NT2/D1 (cell line): ENCODE results near the gene PRTG.

Experiments
- SUZ12 ChIP-seq: IDR thresholded peaks from 2 replicates; pipeline ENCODE4 v1.6.1; 2011; ENCODE audit not compliant: insufficient read length, insufficient read depth; ENCODE audit errors: extremely low read depth
- YY1 ChIP-seq: IDR thresholded peaks from 2 replicates; pipeline ENCODE4 v1.6.1; 2011; ENCODE audit not compliant: insufficient read length, insufficient read depth
- ZNF274 ChIP-seq: IDR thresholded peaks from 2 replicates; pipeline ENCODE4 v1.6.1; 2011; ENCODE audit warnings: mild to moderate bottlenecking, low read depth, low read length

DNA sequence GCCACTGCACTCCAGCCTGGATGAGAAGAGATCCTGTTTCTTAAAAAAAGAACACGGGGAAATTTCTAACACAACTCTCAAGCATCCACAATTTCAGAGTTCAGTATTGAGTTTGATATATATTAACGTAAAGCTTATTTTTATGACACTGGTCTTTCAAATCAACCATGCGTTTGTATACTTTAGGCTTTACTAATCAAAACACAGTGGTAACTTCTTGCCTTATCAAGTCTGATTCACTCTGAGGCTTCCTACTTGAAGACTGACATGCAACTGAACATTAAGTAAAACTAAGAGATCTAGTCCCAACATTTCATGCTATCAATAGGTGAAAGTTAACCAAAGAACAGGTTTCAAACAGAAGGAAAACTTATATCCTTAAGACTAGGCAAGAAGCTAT is 46.7 kb downstream of the PRTG start:
- TF ChIP-seq SUZ12 = no peak
- no peak for TF ChIP-seq YY1
- no peak for TF ChIP-seq ZNF274
